Pancreas (tissue), 10 donors: ENCODE measurements around the gene FRMD4B. TPM values are rescaled to one million over a fixed set of nuclear protein-coding genes. Genes with fewer than 3 reads are reported as not detected.

Source experiments
- ATAC-seq, 4 donors: fragments of 200-7000 bp; cut with Tn5 transposase; one replicate each; pipeline versions ENCODE4 v1.8.0 to v1.9.1; 2020; ENCODE audit warnings: mild to moderate bottlenecking in 4 of 4, moderate library complexity in 4 of 4
- DNase-seq, 6 donors: peaks; one replicate each; pipeline ENCODE4 v3.0.0-alpha.2; 2020
- FAIRE-seq: peaks from 2 replicates; lab custom pipeline; 2012; peaks lifted over from hg19 to GRCh38; lab: Jason Lieb, UNC
- H3K27ac ChIP-seq, 4 donors: fragments of 200-600 bp; sonication (generic); 1 replicate in 3 of 4; 2 replicates in 1 of 4; pipeline versions ENCODE4 v1.5.0 to v1.8.0; 2020
- H3K27me3 ChIP-seq, 4 donors: fragments of 200-600 bp; one replicate each; pipeline ENCODE4 v1.8.0; 2021
- H3K36me3 ChIP-seq, 3 donors: fragments of 200-600 bp; sonication (generic) in 1 of 3; one replicate each; pipeline versions ENCODE4 v1.5.0 to v1.8.0; 2020 to 2021
- H3K4me1 ChIP-seq, 3 donors: fragments of 200-600 bp; one replicate each; pipeline ENCODE4 v1.8.0; 2021
- H3K4me3 ChIP-seq, 4 donors: fragments of 200-600 bp; sonication (generic) in 2 of 4; one replicate each; pipeline versions ENCODE4 v1.5.0 to v1.8.0; 2020 to 2021
- H3K9me3 ChIP-seq, 4 donors: fragments of 200-600 bp; one replicate each; pipeline ENCODE4 v1.8.0; 2021
- CTCF ChIP-seq, 4 donors: fragments of 200-600 bp; sonication (generic) in 3 of 4; IDR thresholded peaks; one replicate each; pipeline versions ENCODE4 v1.5.0 to v1.8.0; 2021; ENCODE audit warnings: antibody characterized with exemption in 4 of 4
- WGBS, 2 donors: extraction: QIAGEN DNeasy Blood & Tissue Kit; methylation state at CpG; one replicate each; pipeline ENCODE4 v1.1.7; 2013; 5-methylcytosine and 5-hydroxymethylcytosine counted together
- intact Hi-C, 3 donors: fragments of 100-400 bp; cut with DNase I; formaldehyde crosslinking; loops; one replicate each; pipeline versions ENCODE4 v1.11.1 to v1.14.2; 2022
- polyA plus RNA-seq, 2 donors: library from polyadenylated mRNA; stranded (reverse); fragments of 200-250 nt; gene quantifications; one replicate each; pipeline ENCODE4 v1.2.3, GENCODE V29; 2013
- total RNA-seq, 6 donors: library from RNA; stranded (reverse); fragmentation: NEBNext Ultra II Directional in 4 of 6; extraction: Animal tissue kit (Norgen Biotek cat#: 25700) in 4 of 6; gene quantifications; one replicate each; pipeline versions ENCODE4 v1.2.1 to v1.2.4, GENCODE V29; 2021 to 2023
- donor health status: healthy with polysubstance abuse.
- donor health status: DM: no; HTN: no; CAD: no; lungs with moderate emphysema.
- donor health status: DM: no; HTN: no; CAD: no.
- donor health status: control.
- donor health status: control.
- donor health status: Bipolar disorder and iron deficiency.
- donor health status: DM: yes; HTN: yes; CAD: no.
- donor health status: DM: no; HTN: no; CAD: no.
- donor health status: DM: no; HTN: no; CAD: no.
- donor health status: DM: yes; HTN: yes; CAD: no.

The FRMD4B gene
- total and polyA plus RNA-seq, 8 donors = 4.9 to 20.0 (median 7.3) TPM

DNA sequence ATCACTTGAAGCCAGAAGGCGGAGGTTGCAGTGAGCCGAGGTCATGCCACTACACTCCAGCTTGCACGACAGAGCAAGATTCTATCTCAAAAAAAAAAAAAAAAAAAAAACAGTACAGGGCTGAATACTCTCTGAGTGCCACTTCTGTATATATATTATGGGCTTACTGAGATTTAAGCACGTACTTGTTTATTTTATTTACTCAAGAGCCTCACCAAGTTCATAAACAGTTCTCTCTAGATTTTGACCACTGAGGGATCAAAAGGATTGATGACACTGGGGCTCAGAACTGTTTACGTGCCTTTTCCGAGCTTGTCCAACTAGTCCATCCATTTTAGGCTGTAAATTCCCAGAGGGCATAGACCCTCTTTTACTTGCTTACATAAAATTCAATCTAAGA is 81.5 kb downstream of the FRMD4B start:
- WGBS, 2 donors = 78 to 86% methylated on average over 6 of the region's 6 CpGs
- no peak for DNase-seq

DNA sequence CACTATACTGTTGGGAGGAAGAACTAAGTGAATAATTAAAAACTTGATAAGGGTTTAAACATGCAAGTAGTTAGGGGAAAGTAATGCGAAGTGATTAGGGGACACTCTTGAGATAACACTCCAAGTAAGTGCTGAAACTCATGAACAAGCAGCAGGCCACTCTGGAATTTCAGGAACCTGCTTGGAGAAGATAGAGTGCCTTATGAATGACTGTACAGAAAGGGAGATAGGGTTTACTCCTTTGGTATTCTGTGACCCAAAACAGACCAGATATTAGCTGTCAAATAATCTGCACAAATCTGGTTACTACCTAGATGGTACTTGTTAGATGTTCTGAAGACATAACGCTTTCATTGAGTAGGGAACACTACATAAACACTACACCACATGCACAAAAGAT is 85.6 kb downstream of the FRMD4B start:
- H3K4me3 ChIP-seq = no peak overlapping the region
- 81% methylated on average over 2 of the region's 2 CpGs for WGBS, 2 donors
- FAIRE-seq (no peak), ATAC-seq (no peak), DNase-seq (no peak)
- no peaks in the 10 kb centered on the region for H3K4me1 ChIP-seq
- no peaks in the 10 kb centered on the region for H3K9me3 ChIP-seq
- no peaks in the 10 kb centered on the region for H3K27me3 ChIP-seq
- TF ChIP-seq CTCF (IDR thresholded peaks at IDR 0.05) = no peak
- no peaks in the 10 kb centered on the region for H3K36me3 ChIP-seq
- no peak overlapping the region for H3K27ac ChIP-seq
- intact Hi-C loops = loop anchor here in 1 of 3 donors (5.0 kb wide), 1 partner anchor 138 kb away; no protein-coding TSS in a partner anchor

More for the DNA sequence above, 81.5 kb downstream of the FRMD4B start:
- FAIRE-seq = no peak
- Histone ChIP-seq H3K27me3 (no peaks in the 10 kb centered on the region), H3K4me1 (no peaks in the 10 kb centered on the region), H3K27ac (no peak overlapping the region), H3K9me3 (no peaks in the 10 kb centered on the region), H3K36me3 (no peaks in the 10 kb centered on the region), H3K4me3 (no peak overlapping the region)
- intact Hi-C loops = loop anchor here in 1 of 3 donors (5.0 kb wide), 1 partner anchor 142 kb away; no protein-coding TSS in a partner anchor
- no peak for TF ChIP-seq CTCF (IDR thresholded peaks at IDR 0.05)
- ATAC-seq = no peak

DNA sequence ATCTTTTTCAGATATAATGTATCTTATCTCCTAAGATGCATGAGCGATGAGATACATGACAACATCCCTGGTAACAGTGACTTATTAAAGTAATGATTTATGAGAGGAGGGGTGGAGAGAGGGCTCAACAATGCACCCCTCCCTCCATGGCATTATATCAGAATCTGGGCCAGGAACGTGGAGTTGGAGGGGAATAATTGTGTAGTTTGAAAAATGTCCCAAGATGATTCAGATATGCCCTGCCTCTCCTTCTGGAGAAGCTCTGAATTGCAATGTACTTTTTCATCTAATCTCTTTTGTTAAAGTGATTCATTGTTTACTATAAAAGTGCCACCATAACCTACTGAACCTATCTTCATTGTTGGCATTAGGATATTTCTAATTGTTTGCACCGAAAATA is 86.5 kb downstream of the FRMD4B start:
- H3K4me1 ChIP-seq = no peaks in the 10 kb centered on the region
- no peaks in the 10 kb centered on the region for H3K36me3 ChIP-seq
- TF ChIP-seq CTCF (IDR thresholded peaks at IDR 0.05) = no peak
- H3K27ac ChIP-seq = no peak overlapping the region
- no peaks in the 10 kb centered on the region for H3K9me3 ChIP-seq
- intact Hi-C loops = no loop called here
- H3K27me3 ChIP-seq = no peaks in the 10 kb centered on the region
- no peak overlapping the region for H3K4me3 ChIP-seq
- FAIRE-seq = no peak
- DNase-seq = no peak
- ATAC-seq = no peak
- WGBS, 2 donors = 34 to 36% methylated on average over 3 of the region's 3 CpGs

GRCh38 chr3:69297501-69297900 is 88.4 kb downstream of the FRMD4B start:
- Histone ChIP-seq H3K27ac (no peak overlapping the region), H3K27me3 (no peaks in the 10 kb centered on the region), H3K9me3 (no peaks in the 10 kb centered on the region), H3K4me1 (no peaks in the 10 kb centered on the region), H3K36me3 (no peaks in the 10 kb centered on the region), H3K4me3 (no peak overlapping the region)
- intact Hi-C loops = no loop called here
- no peak for ATAC-seq
- WGBS, 2 donors = 86 to 87% methylated on average over 2 of the region's 2 CpGs
- TF ChIP-seq CTCF (IDR thresholded peaks at IDR 0.05) = no peak
- DNase-seq = no peak
- no peak for FAIRE-seq

DNA sequence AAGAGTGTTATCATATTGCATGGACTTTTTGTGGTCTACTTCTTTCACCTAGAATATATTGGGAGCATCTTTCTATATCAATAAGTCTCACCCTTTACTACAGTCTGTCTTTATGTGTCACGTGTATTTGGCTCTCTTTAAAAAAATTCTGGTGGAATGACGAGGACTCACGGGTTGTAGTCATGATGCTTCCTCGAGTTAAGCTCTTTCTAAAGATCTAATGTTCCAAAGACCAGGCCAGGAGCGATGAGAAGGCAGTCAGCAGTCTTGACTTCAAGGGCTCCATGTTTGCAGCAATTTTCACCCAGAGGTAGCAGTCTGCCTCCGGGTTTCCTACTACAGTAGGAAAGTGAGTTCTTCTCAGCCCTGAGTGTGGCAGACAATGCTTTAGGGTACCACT is 88.9 kb downstream of the FRMD4B start:
- Histone ChIP-seq H3K9me3 (no peaks in the 10 kb centered on the region), H3K27ac (no peak overlapping the region), H3K36me3 (no peaks in the 10 kb centered on the region), H3K27me3 (no peaks in the 10 kb centered on the region), H3K4me1 (no peaks in the 10 kb centered on the region), H3K4me3 (no peak overlapping the region)
- ATAC-seq (no peak), DNase-seq (no peak), FAIRE-seq (no peak)
- intact Hi-C loops = no loop called here
- no peak for TF ChIP-seq CTCF (IDR thresholded peaks at IDR 0.05)
- WGBS, 2 donors = 60 to 74% methylated on average over 6 of the region's 6 CpGs
